K562 (cell line): Measurements from ENCODE around the gene TM7SF2. TPM values are rescaled to one million over a fixed set of nuclear protein-coding genes. Genes with fewer than 3 reads are reported as not detected.
"Not testable (repeated sequence)": the region's sequence is repeated elsewhere in the genome, so short reads cannot be mapped to it uniquely, and the experiment has no call there.

Experiments used
- ATAC-seq: fragments of 200-7000 bp; cut with Tn5 transposase; 3 replicates; pipeline ENCODE4 v1.9.1; 2020; ENCODE audit warnings: moderate library complexity
- BruUV-seq: library from RNA; stranded (reverse); fragments of 400-500 nt; replicated peaks from 2 replicates; lab custom pipeline; 2021; lab: Mats Ljungman, UMichigan
- CTCF ChIA-PET: fragments of 300-600 bp; formaldehyde crosslinking; extraction: SDS; loops from one replicate; lab custom pipeline; 2021; ENCODE audit warnings: low intra/inter-chr PET ratio; lab: Yijun Ruan, JAX
- POLR2A ChIA-PET: fragments of 300-600, 350-650 bp; sonication (Branson Sonifier 250); formaldehyde crosslinking; extraction: SDS; loops from one replicate; lab custom pipeline; 2021; ENCODE audit warnings: antibody characterized with exemption, inconsistent platforms; lab: Yijun Ruan, JAX
- DNase-seq, 4 experiments: peaks; one replicate each; pipeline versions ENCODE4 v3.0.0 to v3.0.0-alpha.2; 2011 to 2018; ENCODE audit warnings: low spot score in 3 of 4, mixed read lengths in 3 of 4; ENCODE audit errors: extremely low read depth in 1 of 4
- FAIRE-seq: peaks from 2 replicates; lab custom pipeline; 2011; peaks lifted over from hg19 to GRCh38; lab: Jason Lieb, UNC
- H2AFZ ChIP-seq: 2 replicates; pipeline ENCODE4 v1.6.0; 2011; ENCODE audit warnings: low read depth, low read length, control low read depth, inconsistent platforms
- H3K27ac ChIP-seq: fragments of 200-600 bp; 3 replicates; pipeline ENCODE4 v1.8.0; 2011; ENCODE audit warnings: low read depth, mild to moderate bottlenecking, control low read depth, inconsistent platforms, low read length, moderate library complexity, mixed read lengths; ENCODE audit errors: extremely low read depth
- H3K27me3 ChIP-seq, 2 experiments: fragments of 300-600 bp in 1 of 2; 2 replicates in 1 of 2; 3 replicates in 1 of 2; pipeline versions ENCODE4 v1.6.0 to v1.8.0; 2011; ENCODE audit warnings: inconsistent platforms in 2 of 2, low read length in 2 of 2, mild to moderate bottlenecking in 1 of 2, mixed read lengths in 1 of 2, moderate library complexity in 1 of 2; ENCODE audit not compliant: control insufficient read depth in 2 of 2, insufficient read depth in 2 of 2
- H3K36me3 ChIP-seq: fragments of 300-600 bp; 3 replicates; pipeline ENCODE4 v1.8.0; 2011; ENCODE audit warnings: mild to moderate bottlenecking, low read length, inconsistent platforms; ENCODE audit not compliant: control insufficient read depth, insufficient read depth
- H3K4me1 ChIP-seq, 2 experiments: fragments of 200-600 bp in 1 of 2; replicated peaks in 1 of 2; 2 replicates in 1 of 2; 3 replicates in 1 of 2; pipeline versions ENCODE4 v1.5.1 to v1.8.0; 2011; ENCODE audit warnings: inconsistent platforms in 2 of 2, low read length in 2 of 2, mild to moderate bottlenecking in 1 of 2, mixed read lengths in 1 of 2, moderate library complexity in 1 of 2; ENCODE audit not compliant: control insufficient read depth in 2 of 2, insufficient read depth in 2 of 2
- H3K4me2 ChIP-seq: 2 replicates; pipeline ENCODE4 v1.6.1; 2011; ENCODE audit warnings: low read length, control low read depth, inconsistent platforms, mixed read lengths; ENCODE audit not compliant: insufficient read depth
- H3K4me3 ChIP-seq: fragments of 200-600 bp; sonication (generic), shearing (Covaris generic); 2 replicates; pipeline ENCODE4 v1.5.1; 2016; ENCODE audit warnings: control low read depth, inconsistent platforms
- H3K79me2 ChIP-seq: fragments of 200-600 bp; 3 replicates; pipeline ENCODE4 v1.8.0; 2011; ENCODE audit warnings: low read length, inconsistent platforms; ENCODE audit not compliant: control insufficient read depth, insufficient read depth
- H3K9ac ChIP-seq, 2 experiments: 2 replicates each; pipeline versions ENCODE4 v1.6.0 to v1.6.1; 2011; ENCODE audit warnings: low read depth in 2 of 2, low read length in 2 of 2, control low read depth in 1 of 2, inconsistent platforms in 1 of 2, mild to moderate bottlenecking in 1 of 2, mixed read lengths in 1 of 2; ENCODE audit not compliant: insufficient read depth in 1 of 2
- H3K9me1 ChIP-seq: one replicate; pipeline ENCODE4 v1.6.0; 2011; ENCODE audit warnings: inconsistent platforms, mild to moderate bottlenecking, low read length, moderate library complexity; ENCODE audit not compliant: control insufficient read depth, insufficient read depth
- H3K9me3 ChIP-seq: replicated peaks from 2 replicates; pipeline ENCODE4 v1.5.1; 2011; ENCODE audit warnings: low read depth, low read length, inconsistent platforms; ENCODE audit not compliant: control insufficient read depth, insufficient read depth
- H4K20me1 ChIP-seq: replicated peaks from 2 replicates; pipeline ENCODE4 v1.6.1; 2011; ENCODE audit warnings: low read length, inconsistent platforms, mixed read lengths; ENCODE audit not compliant: control insufficient read depth, insufficient read depth
- ARID1B ChIP-seq: fragments of 450-650 bp; IDR thresholded peaks from 2 replicates; pipeline ENCODE4 v1.6.1; 2016; ENCODE audit warnings: antibody characterized with exemption, mild to moderate bottlenecking, inconsistent platforms
- CBX3 ChIP-seq, 2 experiments: IDR thresholded peaks; 1 replicate in 1 of 2; 2 replicates in 1 of 2; pipeline ENCODE4 v1.6.1; 2012; ENCODE audit warnings: inconsistent platforms in 2 of 2, low read length in 2 of 2, borderline replicate concordance in 1 of 2, control low read depth in 1 of 2
- HNRNPUL1 ChIP-seq: fragments of 200-400 bp; formaldehyde crosslinking; IDR thresholded peaks from 2 replicates; pipeline ENCODE4 v1.6.1; 2017; ENCODE audit warnings: low read length
- NR2C1 ChIP-seq, 2 experiments: fragments of 450-650 bp; IDR thresholded peaks; 2 replicates each; pipeline ENCODE4 v1.6.1; 2017; ENCODE audit warnings: mild to moderate bottlenecking in 2 of 2, antibody characterized with exemption in 1 of 2, inconsistent platforms in 1 of 2, missing compliant biosample characterization in 1 of 2, missing genetic modification characterization in 1 of 2
- NR2F6 ChIP-seq: fragments of 450-650 bp; formaldehyde crosslinking; IDR thresholded peaks from 2 replicates; pipeline ENCODE4 v1.4.0; 2020; ENCODE audit warnings: mild to moderate bottlenecking
- TFAM ChIP-seq: fragments of 250-450 bp; sonication (Bioruptor Pico); conservative IDR thresholded peaks from 2 replicates; pipeline ENCODE4 v1.5.0; 2021; ENCODE audit warnings: mild to moderate bottlenecking, moderate library complexity
- TSHZ1 ChIP-seq: fragments of 250-450 bp; sonication (Bioruptor Pico); IDR thresholded peaks from 2 replicates; pipeline ENCODE4 v1.4.0; 2020; ENCODE audit warnings: mild to moderate bottlenecking, moderate library complexity
- ZC3H8 ChIP-seq: fragments of 450-650 bp; IDR thresholded peaks from 2 replicates; pipeline ENCODE4 v1.6.1; 2017
- WGBS: fragments of 100-300 bp; shearing (Covaris generic); methylation state at CpG from one replicate; pipeline ENCODE4 v1.1.6; 2016; ENCODE audit warnings: low coverage, mixed read lengths; ENCODE audit not compliant: insufficient coverage; ENCODE audit errors: missing lambda C conversion rate; 5-methylcytosine and 5-hydroxymethylcytosine counted together
- in situ Hi-C: fragments of 300-500 bp; cut with MboI; formaldehyde crosslinking; loops from 4 replicates; pipeline ENCODE4 v1.15.0; 2018; ENCODE audit warnings: inconsistent platforms, mixed read lengths
- intact Hi-C: fragments of 100-400 bp; cut with micrococcal nuclease; formaldehyde crosslinking; loops from 2 replicates; pipeline ENCODE4 v1.14.2; 2022
- polyA plus RNA-seq, 8 experiments: library from polyadenylated mRNA; depleted of rRNA in 4 of 8; stranded (reverse) in 5 of 8; unstranded in 3 of 8; fragments of >200 nt; fragmentation: Nextera tagmentation in 2 of 8; fragmentation: Illumina TruSeq in 1 of 8; extraction: Ambion mirVana in 2 of 8; extraction: Trizol in 1 of 8; gene quantifications; 2 replicates each; pipeline versions ENCODE4 v1.2.1 to v1.2.3, GENCODE V29; 2011 to 2014; ENCODE audit warnings: inconsistent platforms in 1 of 8, missing spikeins in 1 of 8
- total RNA-seq, 7 experiments: library from RNA; depleted of rRNA in 6 of 7; stranded (reverse); fragments of >200 nt in 6 of 7; fragmentation: Illumina TruSeq in 2 of 7; extraction: Trizol in 2 of 7; gene quantifications; 2 replicates each; pipeline versions ENCODE4 v1.2.1 to v1.2.3, GENCODE V29; 2011 to 2021; ENCODE audit warnings: low replicate concordance in 1 of 7

Gene TM7SF2
- total and polyA plus RNA-seq, 9 of the 15 experiments (the other 6 are each of a cell fraction or from before 2014, with no cell fraction given), result 1.2 to 22.0 (median 14.3) TPM

- Histone ChIP-seq H3K79me2 (no peaks in the 10 kb centered on the region), H3K27me3 (no peaks in the 10 kb centered on the region), H3K4me1 (peaks cover 20 to 26% of the 10 kb centered on the region in 2 experiments), H3K4me3 (no peak overlapping the region), H3K9ac (no peak overlapping the region), H2AFZ (no peak overlapping the region), H3K27ac (no peak overlapping the region), H3K4me2 (no peak overlapping the region), H3K36me3 (no peaks in the 10 kb centered on the region), H3K9me1 (no peaks in the 10 kb centered on the region), H4K20me1 (no peaks in the 10 kb centered on the region), H3K9me3 (no peaks in the 10 kb centered on the region; the same call in 1 of the 2 replicates)
- ChIA-PET POLR2A (interaction anchor here (1.1 to 7.6 kb wide), 4 partner anchors 10 to 22 kb away, joined by 3 to 75 read pairs (median 5); partner anchors contain the start of genes SPDYC and SYVN1), CTCF (no interaction called here)
- WGBS, result 76% methylated on average over 5 of the region's 5 CpGs
- intact Hi-C loops, result no loop called here
- FAIRE-seq (no peak), DNase-seq (no peak), ATAC-seq (no peak)
- TF ChIP-seq TFAM (CRISPR knock-in tag) (no peak), HNRNPUL1 (no peak), ZC3H8 (no peak), NR2C1 (IDR thresholded peaks at IDR 0.05) (no peak), NR2C1 (tag; IDR thresholded peaks at IDR 0.05) (no peak), NR2F6 (CRISPR knock-in tag) (no peak), CBX3 (IDR thresholded peaks at IDR 0.05; ENCODE audit: borderline replicate concordance in 1 of 2, low read length in 2 of 2) (no peak), TSHZ1 (no peak), ARID1B (no peak)
- in situ Hi-C loops, result no loop called here
- no TSS peak for BruUV-seq
Observed at GRCh38 chr11:65148657-65149056, 37.0 kb downstream of the TM7SF2 start.

DNA sequence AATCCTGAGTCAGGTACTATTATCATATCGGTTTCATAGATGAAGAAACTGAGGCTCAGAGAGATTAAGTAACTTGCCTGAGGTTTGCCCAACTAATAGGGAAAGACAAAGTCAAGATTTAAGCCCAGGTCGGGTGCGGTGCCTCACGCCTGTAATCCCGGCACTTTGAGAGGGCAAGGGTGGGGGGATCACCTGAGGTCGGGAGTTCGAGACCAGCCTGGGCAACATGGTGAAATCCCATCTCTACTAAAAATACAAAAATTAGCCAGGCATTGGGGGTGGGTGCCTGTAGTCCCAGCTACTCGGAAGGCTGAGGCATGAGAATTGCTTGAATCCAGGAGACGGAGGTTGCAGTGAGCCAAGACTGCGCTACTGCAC lies 38.4 kb downstream of the TM7SF2 start:
- H3K9me1 ChIP-seq, H4K20me1 ChIP-seq, CTCF ChIA-PET, H3K79me2 ChIP-seq, intact Hi-C loops, H3K9me3 ChIP-seq, H3K27me3 ChIP-seq, in situ Hi-C loops, H3K36me3 ChIP-seq, FAIRE-seq, H3K4me3 ChIP-seq, ATAC-seq, BruUV-seq, DNase-seq: not testable (repeated sequence)
- Histone ChIP-seq H3K4me1 (peaks cover 20 to 26% of the 10 kb centered on the region in 2 experiments), H3K4me2 (peak overlapping the region; percentile 68), H3K27ac (peak overlapping the region; percentile 82; the same call in 2 of the 3 replicates), H2AFZ (peak overlapping the region; percentile 96), H3K9ac (peak overlapping the region; percentile 8 to 48; a peak in 2 of 4 replicates)
- POLR2A ChIA-PET, result interaction anchor here (7.6 kb wide), 1 partner anchor 15 kb away, joined by 75 read pairs; the partner anchor contains the start of gene SYVN1
- 64% methylated on average over 8 of the region's 10 CpGs for WGBS
